GM12875 (cell line): ENCODE measurements around the gene HAGHL.

Experiments used
- H3K4me3 ChIP-seq: one replicate; pipeline ENCODE4 v1.5.1; 2011; ENCODE audit warnings: low read depth, low read length, control low read depth
- TF ChIP-seq, protein P1 (sequence below): IDR thresholded peaks from 2 replicates; pipeline ENCODE4 v1.5.1; 2011; ENCODE audit warnings: low read depth, mild to moderate bottlenecking, control low read depth, inconsistent platforms, low read length, moderate library complexity, borderline replicate concordance; ENCODE audit not compliant: insufficient read depth

HAGHL gene

DNA sequence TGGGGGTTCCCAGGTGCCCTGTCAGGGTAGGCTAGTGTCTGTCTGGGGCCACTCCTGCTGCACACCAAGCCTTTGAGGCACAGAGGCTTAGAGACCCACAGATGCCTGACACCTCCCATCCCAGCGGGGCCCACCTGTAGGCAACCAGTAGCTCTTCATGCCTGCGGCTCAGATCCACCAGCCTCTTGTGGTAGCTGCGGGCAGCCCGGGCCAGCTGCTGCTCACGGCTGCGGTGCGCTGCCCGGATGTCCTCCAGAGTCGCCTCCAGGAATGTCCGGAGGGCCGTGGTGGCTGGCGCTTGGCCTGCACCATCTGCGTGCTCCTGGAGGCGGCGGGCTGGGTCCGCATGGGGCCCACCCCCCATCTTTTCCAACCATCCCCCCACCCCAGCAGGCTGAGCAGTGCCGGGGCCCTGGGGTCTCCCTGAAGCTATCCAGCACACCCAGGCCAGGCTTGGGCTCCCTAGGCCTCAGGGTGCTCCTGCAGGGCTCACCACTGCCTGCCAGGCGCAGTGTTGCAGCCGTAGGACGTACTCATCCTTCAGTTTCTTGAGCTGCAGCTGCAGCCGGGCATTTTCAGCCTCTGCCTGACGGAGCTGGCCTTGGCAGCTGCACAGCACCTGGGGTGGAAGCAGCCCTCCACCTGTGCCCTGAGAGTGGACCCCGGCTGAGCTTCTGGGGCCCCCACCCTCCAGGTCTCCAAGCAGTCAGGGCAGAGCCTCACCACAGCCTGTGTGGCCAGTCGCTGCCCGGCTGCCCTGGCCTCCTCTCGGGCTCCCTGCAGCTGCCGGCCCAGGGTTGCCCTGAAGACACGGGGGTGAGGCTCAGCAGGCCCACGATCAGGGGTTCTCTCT lies 2.5 kb upstream of the HAGHL start:
- H3K4me3 ChIP-seq: no peak overlapping the region
- TF ChIP-seq, protein P1, sequence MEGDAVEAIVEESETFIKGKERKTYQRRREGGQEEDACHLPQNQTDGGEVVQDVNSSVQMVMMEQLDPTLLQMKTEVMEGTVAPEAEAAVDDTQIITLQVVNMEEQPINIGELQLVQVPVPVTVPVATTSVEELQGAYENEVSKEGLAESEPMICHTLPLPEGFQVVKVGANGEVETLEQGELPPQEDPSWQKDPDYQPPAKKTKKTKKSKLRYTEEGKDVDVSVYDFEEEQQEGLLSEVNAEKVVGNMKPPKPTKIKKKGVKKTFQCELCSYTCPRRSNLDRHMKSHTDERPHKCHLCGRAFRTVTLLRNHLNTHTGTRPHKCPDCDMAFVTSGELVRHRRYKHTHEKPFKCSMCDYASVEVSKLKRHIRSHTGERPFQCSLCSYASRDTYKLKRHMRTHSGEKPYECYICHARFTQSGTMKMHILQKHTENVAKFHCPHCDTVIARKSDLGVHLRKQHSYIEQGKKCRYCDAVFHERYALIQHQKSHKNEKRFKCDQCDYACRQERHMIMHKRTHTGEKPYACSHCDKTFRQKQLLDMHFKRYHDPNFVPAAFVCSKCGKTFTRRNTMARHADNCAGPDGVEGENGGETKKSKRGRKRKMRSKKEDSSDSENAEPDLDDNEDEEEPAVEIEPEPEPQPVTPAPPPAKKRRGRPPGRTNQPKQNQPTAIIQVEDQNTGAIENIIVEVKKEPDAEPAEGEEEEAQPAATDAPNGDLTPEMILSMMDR: no peak

DNA sequence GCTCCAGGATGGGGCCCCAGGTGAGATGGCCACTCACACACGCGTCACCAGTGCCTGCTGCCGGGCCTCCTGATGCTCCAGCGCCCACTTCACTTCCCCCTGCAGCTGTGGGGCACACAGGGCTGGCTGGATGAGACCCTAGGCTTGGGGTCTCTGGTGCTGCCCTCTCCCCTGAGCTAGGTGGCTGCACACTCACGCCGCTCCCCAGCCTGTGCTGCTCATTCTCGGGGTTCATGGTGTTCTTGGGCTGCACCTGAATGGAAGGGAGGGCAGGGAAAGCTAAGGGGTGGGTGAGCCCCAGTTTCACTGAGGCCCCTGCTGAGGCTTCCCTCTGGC lies 1.9 kb upstream of the HAGHL start:
- no peak overlapping the region for H3K4me3 ChIP-seq
- TF ChIP-seq, protein P1: no peak

DNA sequence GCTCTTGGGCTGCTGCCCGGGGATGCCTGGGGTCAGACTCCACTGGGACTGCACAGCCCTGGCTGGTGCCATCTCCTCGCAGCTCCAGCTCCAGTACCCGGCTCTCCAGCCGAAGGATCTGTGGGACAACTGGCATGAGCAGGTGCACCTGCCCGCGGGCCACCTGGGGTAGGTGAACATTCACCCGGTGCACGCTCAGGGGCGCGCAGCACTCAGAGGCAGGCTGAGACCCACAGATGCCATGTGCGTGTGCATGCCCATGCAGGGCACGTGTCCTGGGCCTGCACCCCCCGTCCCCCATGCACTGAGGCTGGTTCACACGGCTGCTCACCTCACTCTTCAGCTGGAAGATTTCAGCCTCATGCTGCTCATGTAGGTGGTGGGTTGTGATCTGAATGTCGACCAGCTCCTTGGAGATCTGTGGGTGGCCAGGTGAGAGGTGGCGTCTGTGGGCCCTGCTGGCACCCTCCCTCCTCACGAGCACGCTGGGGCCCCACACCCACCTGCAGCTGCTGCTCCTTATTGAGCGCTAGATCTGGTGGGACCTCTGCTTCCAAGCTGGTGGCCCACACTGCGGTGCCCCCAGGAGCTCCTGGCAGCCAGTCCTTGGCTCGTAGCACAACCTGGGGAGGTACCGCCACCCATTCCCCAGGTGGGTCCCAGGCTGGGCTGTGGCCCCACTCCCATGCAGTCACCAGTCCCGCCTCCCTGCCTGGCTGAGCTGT lies 1.3 kb upstream of the HAGHL start:
- TF ChIP-seq, protein P1: no peak
- H3K4me3 ChIP-seq: no peak overlapping the region

DNA sequence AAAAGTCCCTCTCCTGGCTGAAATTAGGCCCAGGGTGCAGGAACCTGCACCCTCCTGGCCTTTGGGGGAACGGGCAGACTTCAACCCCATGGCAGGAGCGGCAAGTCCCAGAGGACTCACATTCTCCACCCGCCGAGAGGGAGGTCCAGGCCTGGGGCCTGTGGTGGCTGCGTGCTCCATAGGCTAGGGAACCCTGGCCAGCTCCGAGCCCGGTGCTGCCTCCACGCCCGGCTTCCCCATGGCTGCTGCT lies 793 bp upstream of the HAGHL start:
- H3K4me3 ChIP-seq: no peak overlapping the region
- TF ChIP-seq, protein P1: no peak

DNA sequence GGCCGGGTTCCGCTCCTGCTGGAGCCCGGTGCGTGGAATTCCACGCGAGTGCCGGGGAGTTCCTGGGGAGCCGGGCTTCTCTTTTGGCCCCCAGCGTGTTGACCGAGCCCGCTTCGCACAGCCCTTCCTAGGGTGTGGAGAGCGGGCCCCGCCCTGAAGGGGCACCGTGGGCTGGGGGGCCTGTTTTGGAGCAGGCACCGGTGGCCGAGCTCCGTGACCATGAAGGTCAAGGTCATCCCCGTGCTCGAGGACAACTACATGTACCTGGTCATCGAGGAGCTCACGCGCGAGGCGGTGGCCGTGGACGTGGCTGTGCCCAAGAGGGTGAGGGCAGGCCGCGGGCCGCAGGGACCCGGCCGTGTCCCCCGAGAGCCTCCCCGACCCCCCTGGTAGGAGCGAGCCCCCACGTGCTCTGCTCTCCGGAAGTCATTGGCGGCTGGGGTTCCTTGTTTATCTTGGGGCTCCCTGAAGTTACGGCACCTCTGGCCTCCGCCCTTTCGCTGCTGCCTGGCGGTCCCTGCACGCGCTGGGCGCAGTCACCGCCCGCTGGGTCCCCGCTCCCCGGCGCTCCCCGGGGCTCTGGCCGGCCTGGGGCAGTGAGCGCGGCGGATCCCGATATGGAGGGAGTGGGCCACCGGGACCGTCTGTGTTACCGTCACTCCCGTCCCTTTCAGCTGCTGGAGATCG lies 528 bp downstream of the HAGHL start:
- peak overlapping the region; percentile 59 for H3K4me3 ChIP-seq
- TF ChIP-seq, protein P1: no peak

DNA sequence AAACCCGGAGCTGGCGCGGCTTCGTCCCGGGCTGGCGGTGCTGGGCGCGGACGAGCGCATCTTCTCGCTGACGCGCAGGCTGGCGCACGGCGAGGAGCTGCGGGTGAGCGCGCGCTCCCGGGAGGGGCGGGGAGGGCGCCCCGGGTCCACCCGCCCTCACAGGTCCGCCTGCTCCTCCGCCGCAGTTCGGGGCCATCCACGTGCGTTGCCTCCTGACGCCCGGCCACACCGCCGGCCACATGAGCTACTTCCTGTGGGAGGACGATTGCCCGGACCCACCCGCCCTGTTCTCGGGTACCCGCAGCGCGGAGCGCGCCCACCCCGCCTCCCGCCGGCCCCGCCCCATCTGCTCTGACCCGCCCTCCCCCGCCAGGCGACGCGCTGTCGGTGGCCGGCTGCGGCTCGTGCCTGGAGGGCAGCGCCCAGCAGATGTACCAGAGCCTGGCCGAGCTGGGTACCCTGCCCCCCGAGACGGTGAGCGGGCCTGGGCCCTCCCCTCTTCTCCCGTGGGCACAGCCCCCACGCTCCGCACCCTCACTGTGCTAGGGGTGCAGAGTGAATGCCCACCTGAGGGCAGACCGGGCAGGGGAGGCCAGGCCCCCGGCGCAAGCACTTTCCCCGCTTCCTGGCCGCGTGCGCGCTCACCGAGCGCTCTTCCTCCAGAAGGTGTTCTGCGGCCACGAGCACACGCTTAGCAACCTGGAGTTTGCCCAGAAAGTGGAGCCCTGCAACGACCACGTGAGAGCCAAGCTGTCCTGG lies 1.4 kb downstream of the HAGHL start:
- H3K4me3 ChIP-seq: peak overlapping the region; percentile 59
- TF ChIP-seq, protein P1: no peak
